Ecto neural progenitor cell (in vitro differentiated cells): ENCODE measurements around the gene MSL1.

ENCODE experiments used
- DNase-seq: peaks from one replicate; pipeline ENCODE4 v3.0.0-alpha.2; 2018; ENCODE audit warnings: low spot score

The MSL1 gene

GRCh38 chr17:40176754-40177110 is 55.0 kb downstream of the MSL1 start:
- no peak for DNase-seq

- DNase-seq: peak; percentile 93
Observed at GRCh38 chr17:40177275-40177874, 55.6 kb downstream of the MSL1 start, which contains the start of gene RAPGEFL1. Gene RAPGEFL1, plus strand, starts transcription at chr17:40177470. Its CDS starts 392 bp downstream, at chr17:40177862.

GRCh38 chr17:40178021-40178601 is 56.3 kb downstream of the MSL1 start:
- peak; percentile 72 for DNase-seq

- DNase-seq: no peak
Observed at GRCh38 chr17:40178660-40179059, 56.9 kb downstream of the MSL1 start.

GRCh38 chr17:40179923-40180659 is 58.3 kb downstream of the MSL1 start:
- no peak for DNase-seq

GRCh38 chr17:40180694-40181093 is 58.9 kb downstream of the MSL1 start:
- no peak for DNase-seq

- no peak for DNase-seq
Observed at GRCh38 chr17:40181205-40181604, 59.4 kb downstream of the MSL1 start.

- no peak for DNase-seq
Observed at GRCh38 chr17:40182606-40183005, 60.8 kb downstream of the MSL1 start.
